Effector memory CD8-positive, alpha-beta T cell (primary cell): ENCODE measurements around the gene HSPE1.
A peak's percentile ranks its signal among the peaks of the same experiment; 100 is the strongest.
"Not testable (repeated sequence)": the region's sequence is repeated elsewhere in the genome, so short reads cannot be mapped to it uniquely, and the experiment has no call there.

Source experiments
- ATAC-seq: fragments of 150-1000 bp; cut with Tn5 transposase; replicated peaks from 2 replicates; pipeline ENCODE4 v1.10.0; 2021; ENCODE audit warnings: mild to moderate bottlenecking, moderate library complexity
- DNase-seq, 3 experiments: peaks; one replicate each; pipeline ENCODE4 v3.0.0; 2021
- H3K27ac Mint-ChIP-seq, 2 donors: one replicate each; pipeline ENCODE4 v1.8.0; 2022; ENCODE audit warnings: mild to moderate bottlenecking in 2 of 2, mixed read lengths in 2 of 2, moderate library complexity in 2 of 2
- H3K27me3 Mint-ChIP-seq, 2 donors: one replicate each; pipeline ENCODE4 v1.8.0; 2022; ENCODE audit warnings: mixed read lengths in 2 of 2
- H3K36me3 Mint-ChIP-seq: one replicate; pipeline ENCODE4 v1.8.0; 2022; ENCODE audit warnings: mild to moderate bottlenecking, moderate library complexity, mixed read lengths; ENCODE audit not compliant: insufficient read depth
- H3K4me1 Mint-ChIP-seq, 2 donors: one replicate each; pipeline ENCODE4 v1.8.0; 2022; ENCODE audit warnings: low read depth in 2 of 2, mixed read lengths in 2 of 2
- H3K4me3 Mint-ChIP-seq, 2 donors: one replicate each; pipeline ENCODE4 v1.8.0; 2022; ENCODE audit warnings: mild to moderate bottlenecking in 2 of 2, mixed read lengths in 2 of 2, moderate library complexity in 2 of 2
- H3K9me3 Mint-ChIP-seq, 2 donors: one replicate each; pipeline ENCODE4 v1.8.0; 2022; ENCODE audit warnings: mixed read lengths in 2 of 2
- total RNA-seq, 9 experiments: gene quantifications; one replicate each; lab custom pipeline; 2026; lab: John Stamatoyannopoulos, UW

HSPE1 gene
- total RNA-seq = 10.4 to 55.6 (median 31.4) reads per million in 9 experiments

DNA sequence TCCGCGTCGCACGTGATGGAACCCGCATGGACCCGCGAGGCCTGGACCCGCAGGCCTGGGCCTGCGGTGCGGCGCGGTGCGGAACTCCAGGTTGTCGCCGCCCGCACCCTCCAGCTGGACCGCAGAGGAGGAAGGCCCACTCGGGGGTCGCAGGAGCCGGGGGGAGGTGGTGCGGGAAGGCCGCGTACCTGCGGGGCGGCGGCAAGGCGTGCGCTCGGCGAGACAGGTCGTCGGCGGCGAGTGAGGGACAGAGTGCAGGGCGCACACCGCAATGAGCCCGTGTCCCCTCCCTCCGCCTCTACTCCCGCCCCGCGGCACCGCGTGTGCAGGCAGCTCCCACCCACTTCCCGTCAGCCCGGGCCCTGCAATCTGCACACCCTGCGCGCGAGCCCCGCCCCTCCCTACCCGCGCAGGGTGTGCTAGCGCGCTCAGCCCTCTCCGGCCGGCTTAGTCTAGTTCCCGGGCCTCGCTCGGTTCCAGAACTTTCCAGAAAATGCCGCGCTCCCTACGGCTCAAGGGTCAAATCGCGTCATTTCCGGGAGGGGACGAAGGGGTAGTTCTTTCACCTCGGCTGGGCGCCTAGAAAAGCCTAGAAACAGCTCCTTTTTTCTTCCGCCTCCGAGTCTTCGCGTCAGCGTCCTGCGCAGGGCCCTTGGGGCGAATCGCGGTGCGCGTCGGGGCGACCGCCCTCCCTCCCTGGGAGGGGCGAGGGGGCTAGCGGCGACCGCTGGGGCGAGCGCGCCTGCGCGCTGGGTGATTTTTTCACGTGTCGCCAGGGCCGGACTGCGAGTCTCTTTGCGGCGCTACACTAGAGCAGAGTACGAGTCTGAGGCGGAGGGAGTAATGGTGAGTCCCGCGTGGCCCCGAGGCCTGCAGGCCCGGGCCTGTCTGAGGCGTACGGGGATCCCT lies at the start of gene HSPE1, which contains the start of gene HSPD1:
TSS of gene HSPE1 (plus strand) at position 786 of the 909 bp plus-strand sequence. CDS start at position 844, 58 bp downstream.
TSS of gene HSPD1 (minus strand) at position 247 of the 909 bp plus-strand sequence. CDS start 992 bp downstream, outside the sequence.
- H3K36me3 Mint-ChIP-seq = peaks cover 70% of the 10 kb centered on the region
- peak within 1 kb of the TSS; percentile 94 to 96 for H3K27ac Mint-ChIP-seq
- H3K4me1 Mint-ChIP-seq = peaks cover 38 to 43% of the 10 kb centered on the region in 2 donors
- peak within 1 kb of the TSS; percentile 83 to 92 for H3K4me3 Mint-ChIP-seq
- DNase-seq (peak; percentile 93 to 94 (median 93)), ATAC-seq (peak; percentile 79)
- H3K27me3 Mint-ChIP-seq = no peaks in the 10 kb centered on the region
- H3K9me3 Mint-ChIP-seq = no peaks in the 10 kb centered on the region

DNA sequence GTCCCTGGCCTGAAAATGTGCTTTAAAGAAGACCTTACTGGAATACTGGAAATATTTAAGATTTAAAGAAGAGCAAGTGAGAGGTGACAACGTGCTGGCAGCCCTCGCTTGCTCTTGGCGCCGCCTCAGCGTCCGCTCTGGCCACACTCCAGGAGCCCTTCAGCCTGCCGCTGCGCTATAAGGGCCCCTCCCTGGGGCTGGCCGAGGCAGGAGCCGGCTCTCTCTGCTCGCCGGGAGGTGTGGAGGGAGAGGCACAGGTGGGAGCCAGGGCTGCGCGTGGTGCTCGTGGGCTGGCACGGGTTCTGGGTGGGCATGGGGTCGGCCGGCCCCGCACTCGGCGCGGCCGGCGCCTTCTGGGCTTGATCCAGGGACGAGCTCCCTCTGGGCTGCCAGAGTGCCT lies 49.7 kb upstream of the HSPE1 start:
- no peak for ATAC-seq
- DNase-seq = no peak
- Mint-ChIP-seq H3K27ac (no peak overlapping the region), H3K4me3 (no peak overlapping the region), H3K4me1 (peaks cover 15 to 26% of the 10 kb centered on the region in 2 donors), H3K36me3 (peaks cover 23% of the 10 kb centered on the region), H3K27me3 (no peaks in the 10 kb centered on the region), H3K9me3 (no peaks in the 10 kb centered on the region)

DNA sequence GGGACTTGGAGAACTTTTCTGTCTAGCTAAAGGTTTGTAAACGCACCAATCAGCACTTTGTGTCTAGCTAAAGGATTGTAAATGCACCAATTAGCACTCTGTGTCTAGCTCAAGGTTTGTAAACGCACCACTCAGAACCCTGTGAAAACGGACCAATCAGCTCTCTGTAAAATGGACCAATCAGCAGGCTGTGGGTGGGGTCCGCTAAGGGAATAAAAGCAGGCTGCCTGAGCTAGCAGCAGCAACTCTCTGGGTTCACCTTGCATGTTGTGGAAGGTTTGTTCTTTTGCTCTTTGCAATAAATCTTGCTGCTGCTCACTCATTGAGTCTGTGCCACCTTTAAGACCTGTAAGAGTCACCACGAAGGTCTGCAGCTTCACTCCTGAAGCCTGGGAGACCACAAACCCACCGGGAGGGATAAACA lies 49.2 kb upstream of the HSPE1 start:
- H3K27me3 Mint-ChIP-seq, H3K4me3 Mint-ChIP-seq, DNase-seq, ATAC-seq, H3K27ac Mint-ChIP-seq, H3K9me3 Mint-ChIP-seq: not testable (repeated sequence)
- Mint-ChIP-seq H3K4me1 (peaks cover 19 to 29% of the 10 kb centered on the region in 2 donors), H3K36me3 (peaks cover 28% of the 10 kb centered on the region)

DNA sequence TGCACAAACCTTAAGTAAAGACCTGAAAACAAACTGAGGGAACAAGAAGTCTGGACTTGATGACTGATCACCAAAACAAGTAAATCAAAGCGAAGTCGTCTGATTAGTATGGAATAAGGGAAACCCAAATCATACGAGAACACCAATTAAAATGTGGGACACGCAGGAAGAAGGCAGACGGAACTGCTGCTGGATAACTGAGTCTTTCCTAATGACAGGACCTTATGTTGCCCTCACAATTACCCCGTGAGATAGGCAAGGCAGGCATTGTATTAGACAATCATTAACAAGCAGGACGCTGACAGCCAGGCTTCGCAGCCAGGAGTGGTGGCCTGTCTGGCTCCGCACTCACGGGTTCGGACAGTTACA lies 47.4 kb upstream of the HSPE1 start:
- H3K4me3 Mint-ChIP-seq = peak overlapping the region; percentile 87 to 99
- no peaks in the 10 kb centered on the region for H3K9me3 Mint-ChIP-seq
- H3K27ac Mint-ChIP-seq = peak overlapping the region; percentile 98 to 100
- H3K36me3 Mint-ChIP-seq = peaks cover 34% of the 10 kb centered on the region
- no peaks in the 10 kb centered on the region for H3K27me3 Mint-ChIP-seq
- ATAC-seq (no peak), DNase-seq (no peak)
- H3K4me1 Mint-ChIP-seq = peaks cover 25 to 44% of the 10 kb centered on the region in 2 donors

DNA sequence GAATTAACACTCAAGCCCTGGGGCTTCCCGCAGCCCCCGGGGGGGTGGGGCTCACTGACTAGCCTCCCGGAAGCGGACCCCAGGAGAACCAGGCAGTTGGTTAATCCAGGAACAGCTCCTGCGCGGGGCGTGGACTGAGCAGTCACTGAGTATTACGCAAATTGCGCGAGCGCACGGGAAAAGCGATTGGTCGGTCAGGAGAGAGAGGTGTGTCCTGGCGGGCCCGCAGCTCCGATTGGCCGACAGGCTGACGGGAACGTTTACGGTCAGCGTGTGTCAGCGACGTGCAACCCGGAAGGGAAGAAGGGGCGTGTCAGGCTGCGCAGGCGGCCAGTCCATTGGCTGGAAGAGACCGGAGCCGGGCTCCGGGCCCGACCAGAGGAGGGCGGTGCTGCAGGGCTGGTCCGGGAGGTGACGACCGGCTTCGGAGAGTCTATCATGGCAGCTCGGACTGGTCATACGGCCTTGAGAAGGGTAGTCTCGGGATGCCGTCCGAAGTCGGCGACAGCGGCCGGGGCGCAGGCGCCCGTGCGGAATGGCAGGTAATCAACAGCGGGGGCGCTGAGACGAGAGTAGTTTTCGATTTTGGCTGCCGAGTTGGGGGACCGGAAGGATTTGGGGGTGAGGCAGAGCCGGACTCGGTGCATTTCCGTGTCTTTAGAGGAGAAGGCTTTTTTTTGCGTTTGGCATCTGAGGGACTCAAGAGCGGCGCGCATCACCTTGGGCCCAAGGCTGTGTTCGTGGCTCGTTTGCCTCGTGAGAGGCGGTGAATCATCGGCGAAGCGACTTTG lies 46.9 kb upstream of the HSPE1 start, which contains the start of gene COQ10B:
TSS of gene COQ10B (plus strand) at position 430 of the 791 bp plus-strand sequence. CDS start at position 439, 9 bp downstream.
- DNase-seq (peak; percentile 94 to 97 (median 96)), ATAC-seq (peak; percentile 84)
- H3K36me3 Mint-ChIP-seq = peaks cover 37% of the 10 kb centered on the region
- H3K9me3 Mint-ChIP-seq = no peaks in the 10 kb centered on the region
- peaks cover 29 to 50% of the 10 kb centered on the region in 2 donors for H3K4me1 Mint-ChIP-seq
- no peaks in the 10 kb centered on the region for H3K27me3 Mint-ChIP-seq
- peak within 1 kb of the TSS; percentile 87 to 99 for H3K4me3 Mint-ChIP-seq
- H3K27ac Mint-ChIP-seq = peak within 1 kb of the TSS; percentile 98 to 100

DNA sequence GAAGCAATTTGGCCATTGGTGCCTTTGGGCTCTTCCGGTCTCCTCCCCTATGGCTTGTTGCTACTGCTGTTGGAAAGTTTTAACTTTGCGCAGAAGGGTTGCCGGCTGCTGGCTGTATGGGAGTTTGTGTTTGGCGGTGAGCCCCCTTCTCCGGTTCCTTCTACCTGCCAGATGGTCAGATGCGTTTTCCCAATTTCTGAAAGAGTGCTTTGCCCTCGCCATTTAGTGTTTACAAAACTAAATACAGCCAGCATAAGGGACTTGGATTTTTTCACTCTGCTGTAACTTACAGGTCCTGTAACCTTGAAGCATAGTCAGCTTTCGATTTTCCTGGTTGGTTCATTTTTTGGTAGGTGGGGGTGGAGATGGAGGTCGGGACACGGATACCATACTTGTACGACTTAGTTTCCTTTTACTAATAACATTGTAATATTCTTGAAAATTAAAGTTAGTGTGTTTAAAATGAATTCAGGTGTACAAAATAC lies 46.2 kb upstream of the HSPE1 start:
- peak overlapping the region; percentile 87 to 99 for H3K4me3 Mint-ChIP-seq
- H3K4me1 Mint-ChIP-seq = peaks cover 31 to 56% of the 10 kb centered on the region in 2 donors
- DNase-seq (peak in 1 of 3 experiments; percentile 5), ATAC-seq (no peak)
- no peaks in the 10 kb centered on the region for H3K27me3 Mint-ChIP-seq
- peak overlapping the region; percentile 98 to 100 for H3K27ac Mint-ChIP-seq
- H3K36me3 Mint-ChIP-seq = peaks cover 37% of the 10 kb centered on the region
- no peaks in the 10 kb centered on the region for H3K9me3 Mint-ChIP-seq

DNA sequence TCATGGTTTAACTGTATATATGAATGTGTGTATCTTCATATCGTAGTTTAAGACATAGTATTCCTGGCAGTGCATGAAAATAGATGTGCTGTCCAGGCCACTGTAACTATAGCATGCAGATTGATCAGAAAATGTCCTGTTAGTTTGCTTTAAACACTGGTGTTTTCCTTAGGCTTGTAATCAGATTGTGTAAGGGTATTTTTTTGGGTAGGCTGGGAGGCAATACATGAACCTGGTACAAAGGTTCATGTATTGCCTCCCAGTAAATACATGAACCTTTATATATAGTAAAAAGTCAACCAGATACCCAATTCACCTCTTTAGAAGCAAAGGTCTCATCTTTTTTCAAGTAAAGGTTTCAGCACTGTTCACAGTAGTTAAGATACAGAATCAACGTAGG lies 45.3 kb upstream of the HSPE1 start:
- peaks cover 36 to 66% of the 10 kb centered on the region in 2 donors for H3K4me1 Mint-ChIP-seq
- H3K9me3 Mint-ChIP-seq = no peaks in the 10 kb centered on the region
- DNase-seq (no peak), ATAC-seq (no peak)
- no peaks in the 10 kb centered on the region for H3K27me3 Mint-ChIP-seq
- H3K4me3 Mint-ChIP-seq = peak overlapping the region; percentile 87 to 99
- H3K36me3 Mint-ChIP-seq = peaks cover 45% of the 10 kb centered on the region
- H3K27ac Mint-ChIP-seq = peak overlapping the region; percentile 68 to 100

DNA sequence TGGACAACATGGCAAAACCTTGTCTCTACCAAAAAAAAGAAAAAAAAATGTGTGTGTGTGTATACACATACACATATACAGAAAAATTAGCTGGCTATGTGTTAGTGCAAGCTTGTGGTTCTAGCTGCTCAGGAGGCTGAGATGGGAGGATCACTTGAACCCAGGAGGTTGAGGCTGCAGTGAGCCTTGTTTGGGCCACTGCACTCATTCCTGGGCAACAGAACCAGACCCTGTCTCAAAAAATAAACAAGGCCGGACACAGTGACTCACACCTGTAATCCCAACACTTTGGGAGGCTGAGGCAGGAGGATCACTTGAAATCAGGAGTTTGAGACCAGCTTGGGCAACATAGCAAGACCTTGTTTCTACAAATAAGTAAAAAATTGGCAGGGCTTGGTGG lies 44.8 kb upstream of the HSPE1 start:
- Mint-ChIP-seq H3K27me3 (no peaks in the 10 kb centered on the region), H3K36me3 (peaks cover 49% of the 10 kb centered on the region), H3K4me1 (peaks cover 36 to 69% of the 10 kb centered on the region in 2 donors), H3K9me3 (no peaks in the 10 kb centered on the region), H3K27ac (peak overlapping the region; percentile 62 to 68), H3K4me3 (peak overlapping the region in 1 of 2 donors; percentile 99)
- no peak for ATAC-seq
- no peak for DNase-seq

DNA sequence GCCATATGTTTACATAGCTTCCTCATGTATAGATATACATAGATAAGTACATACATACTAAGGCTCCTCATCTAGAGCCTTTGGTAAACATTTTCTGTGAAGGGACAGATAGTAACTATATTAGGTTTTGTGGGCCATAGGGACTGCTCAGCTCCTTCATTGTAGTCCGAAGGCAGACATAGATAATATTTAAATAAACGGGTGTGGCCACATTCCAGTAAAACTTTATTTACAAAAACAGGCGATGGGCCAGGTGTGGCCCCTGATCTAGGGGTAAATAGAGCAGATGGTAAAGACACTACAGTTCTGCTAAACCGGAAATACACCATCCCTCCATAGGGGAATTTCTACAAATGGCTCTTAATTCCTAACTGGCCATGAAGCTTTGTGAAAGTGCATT lies 39.5 kb upstream of the HSPE1 start:
- H3K4me1 Mint-ChIP-seq = peaks cover 20 to 41% of the 10 kb centered on the region in 2 donors
- H3K9me3 Mint-ChIP-seq = no peaks in the 10 kb centered on the region
- H3K27ac Mint-ChIP-seq = peak overlapping the region; percentile 23 to 60
- ATAC-seq = no peak
- H3K27me3 Mint-ChIP-seq = no peaks in the 10 kb centered on the region
- no peak overlapping the region for H3K4me3 Mint-ChIP-seq
- peaks cover 67% of the 10 kb centered on the region for H3K36me3 Mint-ChIP-seq
- no peak for DNase-seq

DNA sequence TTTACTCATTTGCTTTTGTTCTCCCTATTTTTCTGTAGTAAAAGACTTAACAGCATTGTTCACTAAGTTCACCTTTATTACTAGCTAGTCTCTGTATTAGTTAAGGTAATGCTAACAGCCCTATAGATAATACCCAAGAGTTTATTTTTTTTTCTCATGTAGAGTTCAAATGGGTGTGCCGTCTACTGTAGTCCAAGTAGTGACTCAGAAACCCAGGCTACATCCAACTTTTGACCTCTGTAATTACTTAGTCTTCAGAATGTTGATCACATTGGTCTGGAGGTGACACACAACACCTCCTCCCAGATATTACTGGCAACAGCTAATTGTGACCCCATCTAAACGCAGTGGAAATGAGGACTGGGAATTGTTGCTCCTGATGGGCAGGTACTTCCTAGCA lies 39.1 kb upstream of the HSPE1 start:
- H3K4me1 Mint-ChIP-seq = peaks cover 18 to 41% of the 10 kb centered on the region in 2 donors

DNA sequence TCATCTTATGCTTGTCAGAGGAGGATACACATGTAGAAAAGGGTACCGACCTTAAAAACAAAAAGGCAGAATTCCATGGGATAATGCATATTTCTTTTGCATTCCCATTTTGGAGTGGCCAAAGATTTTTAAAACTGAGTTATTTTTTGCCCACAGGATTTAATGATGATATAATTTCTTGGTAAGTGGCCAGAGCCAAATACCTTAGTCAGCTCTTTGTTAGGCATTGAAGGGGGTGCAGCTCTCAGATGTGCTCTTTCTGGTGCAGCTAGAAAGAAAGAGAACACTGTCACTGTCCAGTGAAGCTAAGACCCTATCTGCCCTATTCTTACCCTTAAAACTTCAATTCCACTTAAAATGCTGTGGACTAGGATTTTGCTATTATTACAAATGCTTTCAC lies 36.0 kb upstream of the HSPE1 start:
- peaks cover 84% of the 10 kb centered on the region for H3K36me3 Mint-ChIP-seq
- H3K27ac Mint-ChIP-seq = peak overlapping the region in 1 of 2 donors; percentile 35

More for the DNA sequence above, 39.1 kb upstream of the HSPE1 start:
- Mint-ChIP-seq H3K36me3 (peaks cover 68% of the 10 kb centered on the region), H3K4me3 (no peak overlapping the region), H3K27me3 (no peaks in the 10 kb centered on the region), H3K9me3 (no peaks in the 10 kb centered on the region), H3K27ac (peak overlapping the region in 1 of 2 donors; percentile 23)
- ATAC-seq = no peak
- DNase-seq = no peak

DNA sequence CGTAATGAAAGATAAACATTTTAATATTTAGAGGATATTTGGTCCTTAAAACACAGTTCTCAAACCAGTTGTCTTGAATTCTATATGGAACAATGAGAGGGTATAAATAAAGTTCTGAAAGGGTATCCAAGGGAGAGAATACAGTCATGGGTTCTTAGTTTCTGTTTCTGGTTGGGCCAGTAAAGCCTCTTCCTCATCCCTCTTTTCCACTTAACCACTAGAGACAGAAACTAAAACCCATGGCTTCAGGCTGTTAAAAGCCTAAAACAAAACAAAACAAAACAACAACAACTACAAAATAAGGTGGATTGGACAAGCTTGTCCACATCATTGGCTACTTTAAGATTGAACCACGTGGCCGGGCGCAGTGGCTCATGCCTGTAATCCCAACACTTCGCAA lies 28.0 kb upstream of the HSPE1 start:
- H3K27ac Mint-ChIP-seq = no peak overlapping the region
- ATAC-seq (no peak), DNase-seq (no peak)
- no peaks in the 10 kb centered on the region for H3K4me1 Mint-ChIP-seq
- no peak overlapping the region for H3K4me3 Mint-ChIP-seq
- H3K27me3 Mint-ChIP-seq = no peaks in the 10 kb centered on the region
- peaks cover 94% of the 10 kb centered on the region for H3K36me3 Mint-ChIP-seq
- H3K9me3 Mint-ChIP-seq = no peaks in the 10 kb centered on the region

More for the DNA sequence above, 36.0 kb upstream of the HSPE1 start:
- peaks cover 7 to 15% of the 10 kb centered on the region in 2 donors for H3K4me1 Mint-ChIP-seq
- H3K27me3 Mint-ChIP-seq = no peaks in the 10 kb centered on the region
- no peak for DNase-seq
- no peak for ATAC-seq
- H3K4me3 Mint-ChIP-seq = no peak overlapping the region
- no peaks in the 10 kb centered on the region for H3K9me3 Mint-ChIP-seq

DNA sequence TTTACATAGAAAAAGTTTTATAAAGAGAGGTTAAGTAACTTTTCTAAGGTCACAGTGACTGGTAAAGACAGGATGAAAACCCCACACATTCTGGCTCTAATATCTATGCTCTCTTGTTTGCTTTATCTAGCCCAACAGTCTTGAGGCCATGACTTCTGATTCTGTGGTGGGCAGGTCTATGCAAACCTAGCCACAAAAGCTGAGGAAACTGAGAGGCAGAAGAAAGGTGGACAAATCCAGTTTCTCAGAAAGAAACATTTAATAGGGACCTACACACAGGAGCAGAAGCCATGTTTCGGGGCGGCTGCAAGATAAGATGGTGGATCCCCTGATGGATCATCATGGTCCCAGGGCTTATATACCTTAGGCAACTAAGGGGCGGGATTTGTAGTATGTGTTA lies 22.4 kb upstream of the HSPE1 start:
- Mint-ChIP-seq H3K9me3 (no peaks in the 10 kb centered on the region), H3K36me3 (peaks cover 73% of the 10 kb centered on the region), H3K27me3 (no peaks in the 10 kb centered on the region), H3K4me1 (peaks cover 0 to 4% of the 10 kb centered on the region in 2 donors), H3K4me3 (no peak overlapping the region), H3K27ac (peak overlapping the region; percentile 10 to 61)
- ATAC-seq (no peak), DNase-seq (no peak)
